NT2/D1 (cell line): ENCODE measurements around the gene SARNP.

Experiments
- SUZ12 ChIP-seq: IDR thresholded peaks from 2 replicates; pipeline ENCODE4 v1.6.1; 2011; ENCODE audit not compliant: insufficient read length, insufficient read depth; ENCODE audit errors: extremely low read depth
- YY1 ChIP-seq: IDR thresholded peaks from 2 replicates; pipeline ENCODE4 v1.6.1; 2011; ENCODE audit not compliant: insufficient read length, insufficient read depth
- ZNF274 ChIP-seq: IDR thresholded peaks from 2 replicates; pipeline ENCODE4 v1.6.1; 2011; ENCODE audit warnings: mild to moderate bottlenecking, low read depth, low read length

DNA sequence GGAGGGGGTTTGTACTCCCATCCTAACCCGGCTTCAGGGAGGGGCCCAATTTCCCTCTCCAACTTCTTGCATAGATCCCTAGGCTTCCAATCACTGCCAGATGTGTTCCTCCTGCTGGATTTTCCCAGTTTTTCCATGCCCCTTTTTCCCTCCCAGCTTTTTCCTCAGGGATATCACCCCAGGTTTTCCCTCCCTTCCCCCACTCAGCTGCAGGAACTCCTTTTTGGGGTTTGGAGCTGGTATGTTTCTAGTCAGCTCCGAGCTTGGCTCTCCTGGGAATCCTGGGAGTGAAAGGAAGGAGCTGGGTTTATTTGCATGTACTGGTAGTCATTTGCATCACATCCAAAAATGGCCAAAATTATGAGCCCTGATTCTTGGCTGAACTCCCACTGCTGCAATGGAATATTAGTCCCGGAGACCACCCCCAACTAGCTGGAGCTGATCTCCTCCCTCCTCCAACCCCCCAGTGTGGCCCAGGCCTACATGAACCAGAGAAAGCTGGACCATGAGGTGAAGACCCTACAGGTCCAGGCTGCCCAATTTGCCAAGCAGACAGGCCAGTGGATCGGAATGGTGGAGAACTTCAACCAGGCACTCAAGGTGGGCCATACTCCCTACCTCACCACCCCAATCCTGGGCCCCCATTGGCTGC is 98.8 kb downstream of the SARNP start:
- TF ChIP-seq ZNF274 (no peak), YY1 (no peak), SUZ12 (no peak)
